NCI-H446 treated with DMSO at 0.1 percent for 48 hours (cell line): Measurements from ENCODE around the gene ZNF80.
"Not testable (repeated sequence)": the region's sequence is repeated elsewhere in the genome, so short reads cannot be mapped to it uniquely, and the experiment has no call there.

Source experiments
- DNase-seq: peaks from one replicate; lab custom pipeline; 2025; lab: John Stamatoyannopoulos, UW

ZNF80 gene

DNA sequence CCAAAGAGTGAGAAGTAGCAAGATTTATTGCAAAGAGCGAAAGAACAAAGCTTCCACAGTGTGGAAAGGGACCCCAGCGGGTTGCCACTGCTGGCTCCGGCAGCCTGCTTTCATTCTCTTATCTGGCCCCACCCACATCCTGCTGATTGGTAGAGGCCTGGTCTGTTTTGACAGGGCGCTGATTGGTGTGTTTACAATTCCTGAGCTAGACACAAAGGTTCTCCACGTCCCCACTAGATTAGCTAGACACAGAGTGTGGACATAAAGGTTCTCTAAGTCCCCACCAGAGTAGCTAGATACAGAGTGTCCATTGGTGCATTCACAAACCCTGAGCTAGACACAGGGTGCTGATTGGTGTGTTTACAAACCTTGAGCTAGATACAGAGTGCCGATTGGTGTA is at the start of gene ZNF80:
TSS of gene ZNF80 (minus strand) at position 101 of the 400 bp plus-strand sequence. CDS start 504 bp downstream, outside the sequence.
- not testable (repeated sequence) for DNase-seq

GRCh38 chr3:114286266-114286665 is 48.9 kb upstream of the ZNF80 start:
- no peak for DNase-seq

GRCh38 chr3:114285648-114286230 is 48.4 kb upstream of the ZNF80 start:
- DNase-seq: no peak

GRCh38 chr3:114284644-114285043 is 47.3 kb upstream of the ZNF80 start:
- no peak for DNase-seq

DNA sequence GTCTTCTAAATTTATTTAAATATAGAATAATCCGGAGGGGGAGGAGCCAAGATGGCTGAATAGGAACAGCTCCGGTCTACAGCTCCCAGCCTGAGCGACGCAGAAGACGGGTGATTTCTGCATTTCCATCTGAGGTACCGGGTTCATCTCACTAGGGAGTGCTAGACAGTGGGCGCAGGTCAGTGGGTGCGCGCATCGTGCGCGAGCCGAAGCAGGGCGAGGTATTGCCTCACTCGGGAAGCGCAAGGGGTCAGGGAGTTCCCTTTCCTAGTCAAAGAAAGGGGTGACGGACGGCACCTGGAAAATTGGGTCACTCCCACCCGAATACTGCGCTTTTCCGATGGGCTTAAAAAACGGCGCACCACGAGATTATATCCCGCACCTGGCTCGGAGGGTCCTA is 39.5 kb upstream of the ZNF80 start:
- not testable (repeated sequence) for DNase-seq

DNA sequence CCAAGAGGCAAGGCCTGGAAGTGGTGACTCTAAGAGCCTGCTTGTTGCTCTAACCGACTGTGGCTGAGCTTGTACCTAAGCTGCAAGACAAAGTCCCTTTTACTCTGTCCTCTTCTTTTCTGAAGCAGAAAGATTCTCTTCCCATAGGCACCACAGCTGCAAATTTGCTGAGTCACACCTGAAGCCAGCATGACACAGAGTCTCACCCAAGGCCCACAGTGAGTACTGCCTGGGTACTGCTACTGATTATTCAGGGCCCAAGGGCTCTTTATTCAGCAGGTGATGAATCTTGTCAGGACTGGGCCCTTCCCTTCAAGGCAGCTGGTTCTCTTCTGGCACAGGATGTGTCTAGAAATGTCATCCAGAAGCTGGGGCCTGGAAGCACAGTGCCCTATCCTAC is 37.6 kb upstream of the ZNF80 start:
- no peak for DNase-seq

DNA sequence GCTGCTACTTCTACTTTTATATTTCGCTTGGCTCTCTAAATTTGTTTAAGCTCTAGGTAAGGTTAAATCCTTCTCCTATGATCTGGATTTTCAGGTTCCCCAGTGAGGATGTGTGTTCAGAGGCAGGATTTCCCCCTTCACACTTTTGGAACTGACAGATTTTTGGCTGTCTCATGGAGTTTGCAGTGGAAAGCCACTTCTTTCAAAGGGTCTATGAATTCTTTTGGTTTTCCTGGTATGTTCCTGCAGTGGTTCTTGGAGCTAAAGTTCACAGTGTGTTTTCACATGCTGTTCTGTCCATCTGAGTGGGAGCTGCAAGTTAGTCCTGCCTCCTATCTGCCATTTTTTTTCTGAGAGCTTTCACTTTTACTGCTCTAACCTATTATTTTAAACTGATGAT is 34.9 kb upstream of the ZNF80 start:
- DNase-seq: no peak

DNA sequence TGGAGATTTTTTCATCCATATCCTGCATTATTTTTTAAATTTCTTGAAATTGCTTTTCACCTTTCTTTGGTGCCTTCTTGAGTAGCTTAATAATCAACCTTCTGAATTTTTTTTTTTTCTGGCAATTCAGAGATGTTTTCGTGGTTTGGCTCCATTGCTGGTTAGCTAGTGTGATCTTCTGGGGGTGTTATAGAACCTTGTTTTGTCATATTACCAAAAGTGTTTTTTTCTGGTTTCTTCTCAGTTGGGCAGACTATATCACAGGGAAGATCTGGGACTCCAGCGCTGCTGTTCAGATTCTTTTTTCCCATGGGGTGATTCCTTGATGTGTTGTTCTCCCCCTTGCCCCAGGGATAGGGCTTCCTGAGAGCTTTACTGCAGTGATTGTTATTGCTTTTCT is 32.6 kb upstream of the ZNF80 start:
- DNase-seq: no peak

- DNase-seq: no peak
Observed at GRCh38 chr3:114260152-114260551, 22.8 kb upstream of the ZNF80 start.

GRCh38 chr3:114259566-114259965 is 22.2 kb upstream of the ZNF80 start:
- no peak for DNase-seq

- DNase-seq: no peak
Observed at GRCh38 chr3:114253505-114253904, 16.1 kb upstream of the ZNF80 start.

DNA sequence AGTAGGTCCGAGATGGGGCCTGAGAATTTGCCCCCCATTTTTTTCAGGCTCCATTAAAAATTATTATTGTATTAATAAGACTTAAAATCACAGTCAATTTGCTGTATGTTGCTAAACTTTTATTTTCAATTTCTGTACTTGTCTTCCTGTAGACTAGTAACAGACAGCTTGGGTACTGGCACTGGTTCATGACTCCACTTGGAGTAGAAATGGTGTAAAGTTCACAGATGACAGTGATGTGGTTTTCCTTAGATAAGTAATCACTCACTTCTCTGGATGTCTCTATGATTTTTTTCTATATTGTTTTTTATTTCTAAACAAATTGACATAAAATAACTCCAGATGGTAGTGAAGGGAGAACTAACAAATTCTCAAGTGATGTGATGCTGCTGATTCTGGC is 15.6 kb upstream of the ZNF80 start:
- no peak for DNase-seq

GRCh38 chr3:114242947-114243346 is 5.6 kb upstream of the ZNF80 start:
- no peak for DNase-seq

DNA sequence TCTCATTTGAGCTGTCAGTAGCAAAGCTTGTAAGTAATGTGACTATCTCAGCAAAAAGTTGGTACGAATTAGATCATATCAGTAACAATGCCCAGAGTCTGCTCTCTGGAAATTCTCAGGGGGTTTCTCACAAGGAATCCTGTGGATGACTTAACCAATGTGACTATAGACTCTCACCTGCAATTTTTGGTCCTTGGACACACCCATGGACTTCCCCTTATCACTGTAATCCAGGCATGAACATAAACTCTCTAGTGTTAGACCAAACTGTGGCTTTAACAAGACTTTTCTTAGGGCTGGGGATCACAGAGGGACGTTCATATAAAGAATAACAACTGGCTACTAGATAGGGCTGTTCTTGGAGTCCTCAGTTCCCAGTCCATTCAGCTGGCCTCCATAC is 3.9 kb upstream of the ZNF80 start:
- no peak for DNase-seq

GRCh38 chr3:114238146-114238785 is 888 bp upstream of the ZNF80 start:
- not testable (repeated sequence) for DNase-seq

- DNase-seq: no peak
Observed at GRCh38 chr3:114235431-114235830, 1.9 kb downstream of the ZNF80 start.

GRCh38 chr3:114234745-114235144 is 2.6 kb downstream of the ZNF80 start:
- no peak for DNase-seq

- no peak for DNase-seq
Observed at GRCh38 chr3:114231616-114232015, 5.8 kb downstream of the ZNF80 start.

DNA sequence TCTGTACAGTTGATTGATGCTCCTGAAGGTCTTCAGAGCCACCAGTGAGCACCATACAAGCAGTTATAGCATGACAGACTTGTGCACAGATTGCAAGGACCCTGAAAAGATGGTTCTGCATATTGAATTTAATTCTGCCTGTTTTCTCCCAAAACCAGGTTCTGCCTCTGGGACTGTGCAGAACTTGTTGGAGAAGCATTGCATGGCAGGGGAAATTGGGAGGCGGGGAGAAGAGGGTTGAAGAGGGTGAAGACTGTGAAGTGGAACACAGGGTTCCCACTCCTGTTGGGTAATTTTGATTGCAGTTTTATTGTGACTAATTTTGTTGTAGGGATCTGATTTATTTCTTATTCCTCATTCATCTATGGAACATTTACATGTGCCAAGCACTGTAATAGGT is 10.3 kb downstream of the ZNF80 start:
- no peak for DNase-seq

GRCh38 chr3:114226313-114226712 is 11.1 kb downstream of the ZNF80 start:
- DNase-seq: no peak

- no peak for DNase-seq
Observed at GRCh38 chr3:114223143-114223542, 14.2 kb downstream of the ZNF80 start.

- DNase-seq: no peak
Observed at GRCh38 chr3:114221881-114222264, 15.5 kb downstream of the ZNF80 start.

GRCh38 chr3:114221165-114221880 is 16.1 kb downstream of the ZNF80 start:
- DNase-seq: no peak
